Breast epithelium (tissue), 3 donors: Measurements from ENCODE around the gene CITED2.

ENCODE experiments used
- POLR2A ChIP-seq: fragments of 450-650 bp; IDR thresholded peaks from one replicate; pipeline ENCODE4 v1.6.1; 2016; ENCODE audit warnings: antibody characterized with exemption, mild to moderate bottlenecking, moderate library complexity
- POLR2AphosphoS5 ChIP-seq, 3 donors: sonication (generic); formaldehyde crosslinking; IDR thresholded peaks; one replicate each; pipeline ENCODE4 v1.6.1; 2017; ENCODE audit warnings: antibody characterized with exemption in 3 of 3
- TF ChIP-seq, protein P1 (sequence below), 3 donors: fragments of 450-650 bp; IDR thresholded peaks; one replicate each; pipeline ENCODE4 v1.5.1; 2016 to 2017; ENCODE audit warnings: antibody characterized with exemption in 3 of 3, mild to moderate bottlenecking in 3 of 3, moderate library complexity in 3 of 3

GRCh38 chr6:139390447-139390846, 16.0 kb upstream of the CITED2 start:
- TF ChIP-seq POLR2A (no peak), POLR2AphosphoS5 (IDR thresholded peaks at IDR 0.05) (no peak)
- TF ChIP-seq, protein P1, sequence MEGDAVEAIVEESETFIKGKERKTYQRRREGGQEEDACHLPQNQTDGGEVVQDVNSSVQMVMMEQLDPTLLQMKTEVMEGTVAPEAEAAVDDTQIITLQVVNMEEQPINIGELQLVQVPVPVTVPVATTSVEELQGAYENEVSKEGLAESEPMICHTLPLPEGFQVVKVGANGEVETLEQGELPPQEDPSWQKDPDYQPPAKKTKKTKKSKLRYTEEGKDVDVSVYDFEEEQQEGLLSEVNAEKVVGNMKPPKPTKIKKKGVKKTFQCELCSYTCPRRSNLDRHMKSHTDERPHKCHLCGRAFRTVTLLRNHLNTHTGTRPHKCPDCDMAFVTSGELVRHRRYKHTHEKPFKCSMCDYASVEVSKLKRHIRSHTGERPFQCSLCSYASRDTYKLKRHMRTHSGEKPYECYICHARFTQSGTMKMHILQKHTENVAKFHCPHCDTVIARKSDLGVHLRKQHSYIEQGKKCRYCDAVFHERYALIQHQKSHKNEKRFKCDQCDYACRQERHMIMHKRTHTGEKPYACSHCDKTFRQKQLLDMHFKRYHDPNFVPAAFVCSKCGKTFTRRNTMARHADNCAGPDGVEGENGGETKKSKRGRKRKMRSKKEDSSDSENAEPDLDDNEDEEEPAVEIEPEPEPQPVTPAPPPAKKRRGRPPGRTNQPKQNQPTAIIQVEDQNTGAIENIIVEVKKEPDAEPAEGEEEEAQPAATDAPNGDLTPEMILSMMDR (IDR thresholded peaks at IDR 0.05): no peak
